ENCODE data around the gene VEZT.

DNA sequence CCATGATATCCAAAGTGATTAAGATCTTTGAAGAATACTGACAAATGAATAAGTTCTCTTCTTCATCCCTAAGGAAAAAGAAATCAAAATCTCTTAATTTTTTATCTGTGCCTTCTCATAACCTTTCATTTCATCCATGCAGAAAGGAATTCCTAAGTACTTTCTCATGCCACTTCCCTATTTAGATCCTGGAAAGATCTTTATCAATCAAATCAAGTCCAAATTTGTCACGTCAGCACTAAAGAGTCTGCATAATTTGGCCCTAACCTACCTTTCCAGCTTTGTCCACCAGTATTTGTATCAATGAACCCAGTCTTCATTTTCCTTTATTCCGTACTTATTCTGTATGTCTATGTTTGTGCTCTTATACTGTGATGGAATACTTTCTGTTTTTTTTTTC, 41.2 kb downstream of the VEZT start:
- TF ChIP-seq EZH2 (IDR thresholded peaks at IDR 0.05) (no peak), CEBPB (IDR thresholded peaks at IDR 0.05; ENCODE audit: low read depth) (no peak), EZH2phosphoT487 (IDR thresholded peaks at IDR 0.05; ENCODE audit: borderline replicate concordance) (no peak), POLR2A (IDR thresholded peaks at IDR 0.05; ENCODE audit: borderline replicate concordance, extremely low read depth, insufficient read depth, insufficient read length) (no peak), ZFX (IDR thresholded peaks at IDR 0.05) (no peak), RAD21 (IDR thresholded peaks at IDR 0.05; ENCODE audit: low read depth) (no peak), ZNF274 (IDR thresholded peaks at IDR 0.05; ENCODE audit: low read depth, low read length) (no peak), POLR2AphosphoS5 (IDR thresholded peaks at IDR 0.05; ENCODE audit: low read depth, low read length) (no peak), EGR1 (IDR thresholded peaks at IDR 0.05; ENCODE audit: low read depth) (no peak), TCF7L2 (IDR thresholded peaks at IDR 0.05; ENCODE audit: borderline replicate concordance, extremely low read depth, insufficient read depth, insufficient read length) (no peak), ELF1 (IDR thresholded peaks at IDR 0.05; ENCODE audit: borderline replicate concordance, low read depth) (no peak)
- TF ChIP-seq, protein P1, sequence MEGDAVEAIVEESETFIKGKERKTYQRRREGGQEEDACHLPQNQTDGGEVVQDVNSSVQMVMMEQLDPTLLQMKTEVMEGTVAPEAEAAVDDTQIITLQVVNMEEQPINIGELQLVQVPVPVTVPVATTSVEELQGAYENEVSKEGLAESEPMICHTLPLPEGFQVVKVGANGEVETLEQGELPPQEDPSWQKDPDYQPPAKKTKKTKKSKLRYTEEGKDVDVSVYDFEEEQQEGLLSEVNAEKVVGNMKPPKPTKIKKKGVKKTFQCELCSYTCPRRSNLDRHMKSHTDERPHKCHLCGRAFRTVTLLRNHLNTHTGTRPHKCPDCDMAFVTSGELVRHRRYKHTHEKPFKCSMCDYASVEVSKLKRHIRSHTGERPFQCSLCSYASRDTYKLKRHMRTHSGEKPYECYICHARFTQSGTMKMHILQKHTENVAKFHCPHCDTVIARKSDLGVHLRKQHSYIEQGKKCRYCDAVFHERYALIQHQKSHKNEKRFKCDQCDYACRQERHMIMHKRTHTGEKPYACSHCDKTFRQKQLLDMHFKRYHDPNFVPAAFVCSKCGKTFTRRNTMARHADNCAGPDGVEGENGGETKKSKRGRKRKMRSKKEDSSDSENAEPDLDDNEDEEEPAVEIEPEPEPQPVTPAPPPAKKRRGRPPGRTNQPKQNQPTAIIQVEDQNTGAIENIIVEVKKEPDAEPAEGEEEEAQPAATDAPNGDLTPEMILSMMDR (IDR thresholded peaks at IDR 0.05 in 2 of 3, conservative IDR thresholded peaks at IDR 0.05 in 1 of 3; ENCODE audit: borderline replicate concordance in 1 of 3, insufficient read depth in 1 of 3, low read depth in 2 of 3, low read length in 2 of 3): no peak
- TF ChIP-seq, protein P2, sequence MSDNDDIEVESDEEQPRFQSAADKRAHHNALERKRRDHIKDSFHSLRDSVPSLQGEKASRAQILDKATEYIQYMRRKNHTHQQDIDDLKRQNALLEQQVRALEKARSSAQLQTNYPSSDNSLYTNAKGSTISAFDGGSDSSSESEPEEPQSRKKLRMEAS (IDR thresholded peaks at IDR 0.05): no peak
- TF ChIP-seq, protein P3, sequence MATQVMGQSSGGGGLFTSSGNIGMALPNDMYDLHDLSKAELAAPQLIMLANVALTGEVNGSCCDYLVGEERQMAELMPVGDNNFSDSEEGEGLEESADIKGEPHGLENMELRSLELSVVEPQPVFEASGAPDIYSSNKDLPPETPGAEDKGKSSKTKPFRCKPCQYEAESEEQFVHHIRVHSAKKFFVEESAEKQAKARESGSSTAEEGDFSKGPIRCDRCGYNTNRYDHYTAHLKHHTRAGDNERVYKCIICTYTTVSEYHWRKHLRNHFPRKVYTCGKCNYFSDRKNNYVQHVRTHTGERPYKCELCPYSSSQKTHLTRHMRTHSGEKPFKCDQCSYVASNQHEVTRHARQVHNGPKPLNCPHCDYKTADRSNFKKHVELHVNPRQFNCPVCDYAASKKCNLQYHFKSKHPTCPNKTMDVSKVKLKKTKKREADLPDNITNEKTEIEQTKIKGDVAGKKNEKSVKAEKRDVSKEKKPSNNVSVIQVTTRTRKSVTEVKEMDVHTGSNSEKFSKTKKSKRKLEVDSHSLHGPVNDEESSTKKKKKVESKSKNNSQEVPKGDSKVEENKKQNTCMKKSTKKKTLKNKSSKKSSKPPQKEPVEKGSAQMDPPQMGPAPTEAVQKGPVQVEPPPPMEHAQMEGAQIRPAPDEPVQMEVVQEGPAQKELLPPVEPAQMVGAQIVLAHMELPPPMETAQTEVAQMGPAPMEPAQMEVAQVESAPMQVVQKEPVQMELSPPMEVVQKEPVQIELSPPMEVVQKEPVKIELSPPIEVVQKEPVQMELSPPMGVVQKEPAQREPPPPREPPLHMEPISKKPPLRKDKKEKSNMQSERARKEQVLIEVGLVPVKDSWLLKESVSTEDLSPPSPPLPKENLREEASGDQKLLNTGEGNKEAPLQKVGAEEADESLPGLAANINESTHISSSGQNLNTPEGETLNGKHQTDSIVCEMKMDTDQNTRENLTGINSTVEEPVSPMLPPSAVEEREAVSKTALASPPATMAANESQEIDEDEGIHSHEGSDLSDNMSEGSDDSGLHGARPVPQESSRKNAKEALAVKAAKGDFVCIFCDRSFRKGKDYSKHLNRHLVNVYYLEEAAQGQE (IDR thresholded peaks at IDR 0.05; ENCODE audit: low read depth): no peak

All from HCT116 (cell line).